Peyer's patch (tissue), 4 donors: ENCODE measurements around the gene SLC29A2. TPM values are rescaled to one million over a fixed set of nuclear protein-coding genes. Genes with fewer than 3 reads are reported as not detected.
"Not testable (repeated sequence)": the region's sequence is repeated elsewhere in the genome, so short reads cannot be mapped to it uniquely, and the experiment has no call there.

Source experiments
- DNase-seq, 3 donors: peaks; one replicate each; pipeline ENCODE4 v3.0.0-alpha.2; 2017 to 2019
- H3K27ac ChIP-seq, 4 donors: fragments of 200-600 bp; sonication (generic); one replicate each; pipeline ENCODE4 v1.5.1; 2016 to 2019
- H3K27me3 ChIP-seq, 2 donors: fragments of 200-600 bp; sonication (generic); one replicate each; pipeline ENCODE4 v1.5.1; 2019
- H3K36me3 ChIP-seq, 3 donors: fragments of 200-600 bp; sonication (generic); one replicate each; pipeline ENCODE4 v1.5.1; 2016 to 2019
- H3K4me1 ChIP-seq, 4 donors: fragments of 200-600 bp; sonication (generic); one replicate each; pipeline ENCODE4 v1.5.1; 2016 to 2019
- H3K4me3 ChIP-seq, 4 donors: fragments of 200-600 bp; sonication (generic); 1 replicate in 3 of 4; 2 replicates in 1 of 4; pipeline ENCODE4 v1.5.1; 2016 to 2019; ENCODE audit warnings: mild to moderate bottlenecking in 1 of 4
- H3K9me3 ChIP-seq, 4 donors: fragments of 200-600 bp; sonication (generic); one replicate each; pipeline ENCODE4 v1.5.1; 2016 to 2019; ENCODE audit warnings: mild to moderate bottlenecking in 1 of 4
- CTCF ChIP-seq, 6 experiments: fragments of 450-650 bp in 4 of 6; fragments of 200-600 bp in 2 of 6; sonication (generic) in 1 of 6; IDR thresholded peaks; one replicate each; pipeline ENCODE4 v1.5.1; 2017 to 2019; ENCODE audit warnings: antibody characterized with exemption in 6 of 6, mild to moderate bottlenecking in 3 of 6, moderate library complexity in 1 of 6
- POLR2A ChIP-seq, 2 donors: fragments of 450-650 bp; IDR thresholded peaks; one replicate each; pipeline ENCODE4 v1.5.1; 2017; ENCODE audit warnings: antibody characterized with exemption in 2 of 2, mild to moderate bottlenecking in 2 of 2, moderate library complexity in 2 of 2
- total RNA-seq, 4 donors: library from RNA; depleted of rRNA; stranded (reverse); fragments of >200 nt; gene quantifications; one replicate each; pipeline ENCODE4 v1.1.0, GENCODE V29; 2016

The SLC29A2 gene
- total RNA-seq, 4 donors from 2014 or later, result 7.4 to 21.6 (median 17.1) TPM

DNA sequence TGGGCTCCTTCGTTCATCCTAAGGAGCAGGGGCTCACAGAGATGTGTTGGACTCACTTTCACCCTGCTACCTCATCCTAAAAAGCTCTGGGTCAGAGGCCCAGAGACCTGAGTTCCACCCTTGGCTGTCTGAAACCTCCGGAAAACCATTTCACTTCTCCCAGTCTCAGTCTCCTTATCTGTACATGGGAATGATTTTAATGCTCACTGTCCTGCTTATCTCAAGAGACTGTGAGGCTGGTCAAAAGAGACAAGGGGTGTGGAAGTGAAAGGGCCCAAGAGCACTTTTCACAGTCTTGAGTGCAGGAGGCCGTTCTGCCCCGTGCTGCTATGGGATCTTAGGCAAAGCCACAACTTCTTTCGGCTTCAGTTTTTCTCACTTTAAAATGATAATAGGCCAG is 36.1 kb upstream of the SLC29A2 start:
- Histone ChIP-seq H3K27ac (no peak overlapping the region), H3K9me3 (no peaks in the 10 kb centered on the region), H3K36me3 (no peaks in the 10 kb centered on the region), H3K27me3 (no peaks in the 10 kb centered on the region), H3K4me3 (no peak overlapping the region), H3K4me1 (peaks cover 0 to 11% (median 3%) of the 10 kb centered on the region in 4 donors)
- DNase-seq, result no peak
- TF ChIP-seq POLR2A (IDR thresholded peaks at IDR 0.05) (no peak), CTCF (IDR thresholded peaks at IDR 0.05) (no peak)

- H3K9me3 ChIP-seq, result no peaks in the 10 kb centered on the region
- TF ChIP-seq CTCF (IDR thresholded peaks at IDR 0.05) (no peak), POLR2A (IDR thresholded peaks at IDR 0.05) (no peak)
- no peak overlapping the region for H3K4me3 ChIP-seq
- no peaks in the 10 kb centered on the region for H3K27me3 ChIP-seq
- no peak overlapping the region for H3K27ac ChIP-seq
- H3K36me3 ChIP-seq, result no peaks in the 10 kb centered on the region
- no peak for DNase-seq
- no peaks in the 10 kb centered on the region for H3K4me1 ChIP-seq
Observed at GRCh38 chr11:66393954-66394353, 22.4 kb upstream of the SLC29A2 start.

DNA sequence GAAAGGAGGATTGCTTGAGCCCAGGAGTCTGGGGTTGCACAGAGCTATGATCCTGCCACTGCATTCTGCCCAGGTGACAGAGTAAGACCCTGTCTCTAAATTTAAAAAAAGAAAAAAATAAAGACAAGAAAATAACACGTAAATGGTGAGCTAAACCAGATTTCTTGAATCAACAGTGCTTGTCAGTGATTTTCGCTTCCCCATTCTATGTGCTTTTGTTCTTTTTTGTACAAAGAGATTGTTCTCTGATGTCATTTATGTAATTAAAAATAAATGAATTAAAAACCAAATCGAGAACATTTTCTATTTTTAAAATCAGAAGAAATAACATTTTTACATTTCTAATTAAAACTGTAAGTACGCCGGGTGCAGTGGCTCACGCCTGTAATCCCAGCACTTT is 19.8 kb upstream of the SLC29A2 start:
- no peaks in the 10 kb centered on the region for H3K9me3 ChIP-seq
- H3K36me3 ChIP-seq, result no peaks in the 10 kb centered on the region
- H3K27ac ChIP-seq, result no peak overlapping the region
- H3K4me3 ChIP-seq, result no peak overlapping the region
- H3K27me3 ChIP-seq, result no peaks in the 10 kb centered on the region
- peaks cover 0 to 5% (median 0%) of the 10 kb centered on the region in 4 donors for H3K4me1 ChIP-seq
- TF ChIP-seq POLR2A (IDR thresholded peaks at IDR 0.05) (no peak), CTCF (IDR thresholded peaks at IDR 0.05) (no peak)
- DNase-seq, result no peak

DNA sequence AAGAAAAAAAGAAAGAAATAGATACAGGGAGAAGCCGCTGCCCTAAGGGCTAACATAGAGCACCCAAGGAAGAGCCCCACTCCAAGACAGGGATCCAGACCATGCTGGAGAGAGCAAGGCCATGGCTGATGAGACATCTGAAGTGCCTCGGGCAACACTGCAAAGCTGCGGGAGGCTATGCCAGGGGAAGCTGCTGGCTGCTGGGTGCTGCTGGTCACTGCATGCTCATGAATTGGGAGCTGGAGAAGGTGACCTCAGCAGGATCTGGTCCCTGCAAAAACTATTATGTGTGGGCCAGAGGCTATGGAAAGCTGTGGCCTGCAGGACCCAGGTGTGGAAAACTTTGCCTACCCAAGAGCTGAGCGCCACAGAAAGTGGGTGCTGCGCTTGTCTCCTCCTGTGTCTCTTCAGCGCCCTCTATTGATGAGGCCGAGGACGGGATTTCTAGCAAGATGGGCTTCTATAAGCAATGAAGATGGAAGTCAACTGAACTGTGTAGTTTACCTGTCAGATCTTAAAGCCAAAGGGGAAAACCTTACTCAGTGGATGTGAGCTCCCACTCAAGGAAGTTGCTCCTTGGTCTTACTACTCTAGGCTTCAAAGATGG is 17.3 kb upstream of the SLC29A2 start:
- Histone ChIP-seq H3K27me3 (no peaks in the 10 kb centered on the region), H3K27ac (no peak overlapping the region), H3K36me3 (no peaks in the 10 kb centered on the region), H3K9me3 (no peaks in the 10 kb centered on the region), H3K4me1 (peaks cover 0 to 6% (median 0%) of the 10 kb centered on the region in 4 donors), H3K4me3 (no peak overlapping the region)
- TF ChIP-seq CTCF (IDR thresholded peaks at IDR 0.05) (peak in 5 of 6 experiments; percentile 38 to 77 (median 71)), POLR2A (IDR thresholded peaks at IDR 0.05) (no peak)
- DNase-seq, result peak; percentile 66 to 92 (median 81)

DNA sequence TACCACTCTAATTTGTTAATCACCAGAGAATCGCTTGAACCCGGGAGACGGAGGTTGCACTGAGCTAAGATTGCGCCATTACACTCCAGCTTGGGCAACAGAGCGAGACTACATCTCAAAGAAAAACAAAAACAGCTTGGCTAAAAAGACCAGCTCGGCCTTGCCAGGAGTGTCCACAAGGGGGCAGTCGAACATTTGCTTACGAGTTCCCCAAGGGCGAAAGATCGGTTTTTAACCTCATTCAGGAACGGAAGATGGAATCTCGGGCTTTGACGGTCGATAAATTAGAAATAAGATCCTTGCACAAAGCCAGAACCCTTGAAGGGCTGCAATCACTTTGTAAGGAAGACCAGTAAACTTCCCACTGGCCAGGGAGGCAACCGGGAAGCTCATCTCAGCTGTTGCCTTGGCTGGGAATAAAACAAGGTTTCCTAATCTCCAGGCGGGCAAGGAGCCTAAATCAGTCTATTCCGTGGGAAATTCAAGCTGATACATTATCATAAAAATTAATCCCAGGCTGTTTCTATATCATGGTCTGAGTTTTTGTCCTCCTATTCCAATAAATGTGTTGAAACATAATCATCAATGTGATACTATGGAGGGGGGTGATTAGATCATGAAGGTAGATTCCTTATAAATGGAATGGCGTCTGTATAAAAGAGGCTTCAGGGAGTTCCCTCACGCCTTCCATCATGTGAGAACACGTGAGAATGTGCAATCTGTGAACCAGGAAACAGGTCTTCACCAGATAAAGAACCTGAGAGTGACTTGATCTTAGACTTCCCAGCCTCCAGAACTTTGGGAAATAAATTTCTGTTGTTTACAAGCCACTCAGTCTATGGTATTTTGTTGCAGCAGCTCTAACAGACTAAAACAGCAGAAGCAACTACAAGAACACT is 14.9 kb upstream of the SLC29A2 start:
- peak overlapping the region in 2 of 4 donors; percentile 18 to 42 for H3K4me3 ChIP-seq
- H3K27ac ChIP-seq, result no peak overlapping the region
- peak; percentile 82 to 95 (median 86) for DNase-seq
- H3K36me3 ChIP-seq, result no peaks in the 10 kb centered on the region
- peak; percentile 76 to 97 (median 87) for TF ChIP-seq CTCF (IDR thresholded peaks at IDR 0.05)
- no peak for TF ChIP-seq POLR2A (IDR thresholded peaks at IDR 0.05)
- peaks cover 0 to 6% (median 0%) of the 10 kb centered on the region in 4 donors for H3K4me1 ChIP-seq
- no peaks in the 10 kb centered on the region for H3K9me3 ChIP-seq
- H3K27me3 ChIP-seq, result no peaks in the 10 kb centered on the region

DNA sequence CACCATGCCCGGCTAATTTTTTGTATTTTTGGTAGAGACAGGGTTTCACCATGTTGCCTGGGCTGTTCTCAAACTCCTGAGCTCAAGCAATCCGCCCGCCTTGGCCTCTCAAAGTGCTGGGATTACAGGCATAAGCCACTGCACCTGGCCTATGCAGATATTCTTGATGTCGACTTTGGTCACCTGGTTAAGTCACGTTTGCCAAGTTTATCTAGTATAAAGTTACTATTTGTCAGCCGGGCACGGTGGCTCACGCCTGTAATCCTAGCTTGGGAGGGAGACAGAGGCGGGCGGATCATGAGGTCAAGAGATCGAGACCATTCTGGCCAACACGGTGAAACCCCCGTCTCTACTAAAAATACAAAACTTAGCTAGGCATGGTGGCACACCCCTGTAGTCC is 12.8 kb upstream of the SLC29A2 start:
- H3K4me3 ChIP-seq, H3K36me3 ChIP-seq, H3K27ac ChIP-seq, H3K27me3 ChIP-seq, DNase-seq, H3K9me3 ChIP-seq, H3K4me1 ChIP-seq: not testable (repeated sequence)

DNA sequence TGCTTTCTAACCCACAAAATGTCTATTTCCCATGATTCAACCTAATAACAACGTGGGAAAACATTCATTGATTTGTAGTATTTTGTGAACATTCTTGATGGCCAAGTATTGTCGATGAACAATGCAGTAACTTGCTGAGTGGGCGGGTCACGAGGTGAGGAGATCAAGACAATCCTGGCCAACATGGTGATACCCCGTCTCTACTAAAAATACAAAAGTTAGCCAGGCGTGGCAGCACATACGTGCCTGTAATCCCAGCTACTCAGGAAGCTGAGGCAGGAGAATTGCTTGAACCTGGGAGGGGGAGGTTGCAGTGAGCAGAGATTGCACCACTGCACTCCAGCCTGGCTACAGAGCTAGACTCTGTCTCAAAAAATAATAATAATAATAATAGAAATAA is 8.7 kb upstream of the SLC29A2 start:
- not testable (repeated sequence) for H3K27me3 ChIP-seq, DNase-seq, H3K9me3 ChIP-seq, H3K4me3 ChIP-seq, H3K36me3 ChIP-seq, H3K4me1 ChIP-seq, H3K27ac ChIP-seq

- H3K4me3 ChIP-seq, DNase-seq, H3K27me3 ChIP-seq, H3K36me3 ChIP-seq, H3K27ac ChIP-seq, H3K9me3 ChIP-seq: not testable (repeated sequence)
- peaks cover 0 to 13% (median 0%) of the 10 kb centered on the region in 4 donors for H3K4me1 ChIP-seq
Observed at GRCh38 chr11:66373690-66374287, 2.2 kb upstream of the SLC29A2 start.
